ENCODE data around the gene NYNRIN.

NYNRIN gene

DNA sequence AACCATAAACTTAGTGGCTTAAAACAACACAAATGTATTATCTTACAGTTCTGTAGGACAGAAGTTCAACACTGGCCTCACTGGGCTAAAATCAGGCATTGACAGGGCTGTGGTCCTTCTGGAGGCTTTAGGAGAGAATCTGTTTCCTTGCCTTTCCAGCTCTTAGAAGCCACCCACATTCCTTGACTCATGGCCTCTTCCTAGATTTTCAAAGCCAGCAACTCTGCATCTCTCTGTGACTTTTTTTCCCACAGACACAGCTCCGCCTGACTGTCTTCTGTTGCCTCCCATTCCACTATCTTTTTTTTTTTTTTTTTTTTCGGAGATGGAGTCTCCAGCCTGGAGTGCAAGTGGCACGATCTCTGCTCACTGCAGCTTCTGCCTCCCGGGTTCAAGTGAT, 42.6 kb upstream of the NYNRIN start:
- CTCF ChIA-PET = interaction anchor here (0.8 to 3.2 kb wide), 6 partner anchors 10 to 81 kb away, joined by 3 to 16 read pairs (median 4); partner anchors contain the start of genes ADCY4, KHNYN and LTB4R2
- no peak for DNase-seq (ENCODE audit: low read depth, low spot score)
- no peak overlapping the region for H3K4me3 ChIP-seq (ENCODE audit: low read depth, low read length)
- TF ChIP-seq, protein P1, sequence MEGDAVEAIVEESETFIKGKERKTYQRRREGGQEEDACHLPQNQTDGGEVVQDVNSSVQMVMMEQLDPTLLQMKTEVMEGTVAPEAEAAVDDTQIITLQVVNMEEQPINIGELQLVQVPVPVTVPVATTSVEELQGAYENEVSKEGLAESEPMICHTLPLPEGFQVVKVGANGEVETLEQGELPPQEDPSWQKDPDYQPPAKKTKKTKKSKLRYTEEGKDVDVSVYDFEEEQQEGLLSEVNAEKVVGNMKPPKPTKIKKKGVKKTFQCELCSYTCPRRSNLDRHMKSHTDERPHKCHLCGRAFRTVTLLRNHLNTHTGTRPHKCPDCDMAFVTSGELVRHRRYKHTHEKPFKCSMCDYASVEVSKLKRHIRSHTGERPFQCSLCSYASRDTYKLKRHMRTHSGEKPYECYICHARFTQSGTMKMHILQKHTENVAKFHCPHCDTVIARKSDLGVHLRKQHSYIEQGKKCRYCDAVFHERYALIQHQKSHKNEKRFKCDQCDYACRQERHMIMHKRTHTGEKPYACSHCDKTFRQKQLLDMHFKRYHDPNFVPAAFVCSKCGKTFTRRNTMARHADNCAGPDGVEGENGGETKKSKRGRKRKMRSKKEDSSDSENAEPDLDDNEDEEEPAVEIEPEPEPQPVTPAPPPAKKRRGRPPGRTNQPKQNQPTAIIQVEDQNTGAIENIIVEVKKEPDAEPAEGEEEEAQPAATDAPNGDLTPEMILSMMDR (IDR thresholded peaks at IDR 0.05; ENCODE audit: insufficient read depth, low read length, missing control alignments) = no peak
- POLR2A ChIA-PET = interaction anchor here (2.3 kb wide), 1 partner anchor 10 kb away, joined by 7 read pairs; no protein-coding TSS in a partner anchor

DNA sequence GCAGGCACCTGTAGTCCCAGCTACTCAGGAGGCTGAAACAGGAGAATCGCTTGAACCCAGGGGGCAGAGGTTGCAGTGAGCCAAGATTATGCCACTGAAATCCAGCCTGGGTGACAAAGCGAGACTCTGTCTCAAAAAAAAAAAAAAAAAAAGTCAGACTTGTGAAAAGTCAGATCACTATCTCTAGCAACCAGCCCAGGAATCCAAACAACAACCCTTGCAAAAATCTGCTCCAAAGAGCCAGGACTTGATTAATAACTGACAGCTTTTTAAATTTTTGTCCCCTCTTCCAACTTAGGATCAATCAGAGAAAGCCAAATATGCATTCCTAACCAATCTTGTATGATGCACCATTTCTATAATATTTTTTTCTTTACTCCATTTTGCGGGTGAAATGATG, 38.5 kb upstream of the NYNRIN start:
- POLR2A ChIA-PET = no interaction called here
- TF ChIP-seq, protein P1 (IDR thresholded peaks at IDR 0.05; ENCODE audit: insufficient read depth, low read length, missing control alignments) = no peak
- no peak overlapping the region for H3K4me3 ChIP-seq (ENCODE audit: low read depth, low read length)
- DNase-seq (ENCODE audit: low read depth, low spot score) = no peak
- CTCF ChIA-PET = interaction anchor here (0.7 to 7.5 kb wide), 6 partner anchors 9 to 76 kb away, joined by 3 to 79 read pairs (median 22); partner anchors contain the start of genes ADCY4, CBLN3 and KHNYN

DNA sequence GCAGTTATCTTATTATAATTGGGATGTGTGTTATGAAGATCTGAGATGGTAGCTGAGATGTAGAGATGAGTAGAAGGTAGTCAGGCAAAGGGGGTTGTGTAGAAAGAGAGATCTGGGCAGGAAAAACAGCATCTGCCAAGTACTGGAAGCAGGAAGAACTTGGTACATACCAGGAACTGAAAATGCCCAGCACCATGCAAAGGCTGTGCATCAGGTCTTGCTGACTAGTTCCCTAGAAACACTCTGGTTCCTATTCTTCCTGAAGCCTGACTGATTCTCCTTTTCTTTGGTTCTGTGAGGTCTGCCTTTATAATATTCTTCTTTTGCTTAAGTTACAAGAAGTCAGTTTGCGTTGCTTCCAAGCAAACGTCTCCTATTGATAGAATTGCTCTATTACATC, 37.5 kb upstream of the NYNRIN start:
- TF ChIP-seq, protein P1 (IDR thresholded peaks at IDR 0.05; ENCODE audit: insufficient read depth, low read length, missing control alignments) = no peak
- ChIA-PET POLR2A (interaction anchor here (1.1 to 1.4 kb wide), 2 partner anchors 18 to 69 kb away, joined by 6 to 15 read pairs; partner anchors contain the start of genes CBLN3 and KHNYN), CTCF (interaction anchor here (1.0 to 7.5 kb wide), 15 partner anchors 10 to 80 kb away, joined by 3 to 79 read pairs (median 5); partner anchors contain the start of genes ADCY4, CBLN3, CIDEB and KHNYN)
- no peak for DNase-seq (ENCODE audit: low read depth, low spot score)
- no peak overlapping the region for H3K4me3 ChIP-seq (ENCODE audit: low read depth, low read length)

DNA sequence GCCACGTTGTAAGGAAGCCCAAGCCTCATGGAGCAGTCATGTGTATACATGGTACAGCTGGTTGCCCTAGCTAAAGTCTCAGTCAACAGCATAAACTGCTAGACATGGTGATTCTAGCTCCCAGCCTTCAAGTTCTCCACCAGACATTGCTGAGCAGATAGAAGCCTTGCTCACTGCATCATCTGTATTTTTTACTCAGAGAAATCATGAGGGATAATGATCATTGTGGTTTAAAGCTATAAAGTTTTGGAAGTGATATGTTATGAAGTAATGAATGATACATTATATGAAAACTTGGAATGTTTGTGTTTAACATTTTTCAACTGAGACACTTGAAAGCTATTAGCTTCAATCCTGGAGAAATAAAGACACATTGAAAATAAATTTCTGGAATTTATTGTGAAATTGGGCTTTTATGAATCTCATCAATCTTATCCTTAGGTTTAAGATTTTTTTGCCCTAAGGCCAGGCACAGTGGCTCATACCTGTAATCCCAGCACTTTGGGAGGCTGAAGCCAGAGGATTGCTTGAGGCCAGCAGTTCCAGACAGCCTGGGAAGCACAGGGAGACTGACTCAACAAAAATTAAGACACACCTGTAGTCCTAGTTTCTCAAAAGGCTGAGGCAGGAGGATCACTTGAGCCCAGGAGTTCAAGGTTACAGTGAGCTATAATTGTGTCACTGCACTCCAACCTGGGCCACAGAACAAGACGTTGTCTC, 36.4 kb upstream of the NYNRIN start:
- ChIA-PET POLR2A (interaction anchor here (0.9 to 1.4 kb wide), 3 partner anchors 17 to 68 kb away, joined by 3 to 15 read pairs (median 6); partner anchors contain the start of genes CBLN3 and KHNYN), CTCF (interaction anchor here (0.8 to 7.5 kb wide), 18 partner anchors 11 to 79 kb away, joined by 3 to 79 read pairs (median 5); partner anchors contain the start of genes ADCY4, CBLN3, CIDEB and KHNYN)
- no peak overlapping the region for H3K4me3 ChIP-seq (ENCODE audit: low read depth, low read length)
- TF ChIP-seq, protein P1 (IDR thresholded peaks at IDR 0.05; ENCODE audit: insufficient read depth, low read length, missing control alignments) = no peak
- peak; percentile 90 for DNase-seq (ENCODE audit: low read depth, low spot score)

DNA sequence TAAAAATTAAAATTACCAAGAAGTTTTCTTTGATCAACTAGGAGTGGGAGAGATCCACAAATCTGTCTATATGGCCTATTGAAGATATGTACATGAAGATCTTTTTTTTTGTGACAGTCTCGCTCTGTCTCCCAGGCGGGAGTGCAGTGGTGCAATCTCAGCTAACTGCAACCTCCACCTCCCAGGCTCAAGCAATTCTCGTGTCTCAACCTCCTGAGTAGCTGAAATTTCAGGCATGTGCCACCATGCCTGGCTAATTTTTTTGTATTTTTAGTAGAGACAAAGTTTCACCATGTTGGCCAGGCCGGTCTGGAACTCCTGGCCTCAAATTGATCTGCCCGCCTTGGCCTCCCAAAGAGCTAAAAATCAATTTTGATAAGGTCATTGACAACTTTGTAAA, 35.4 kb upstream of the NYNRIN start:
- no peak overlapping the region for H3K4me3 ChIP-seq (ENCODE audit: low read depth, low read length)
- POLR2A ChIA-PET = no interaction called here
- TF ChIP-seq, protein P1 (IDR thresholded peaks at IDR 0.05; ENCODE audit: insufficient read depth, low read length, missing control alignments) = no peak
- no peak for DNase-seq (ENCODE audit: low read depth, low spot score)
- CTCF ChIA-PET = interaction anchor here (0.7 to 7.5 kb wide), 7 partner anchors 12 to 73 kb away, joined by 3 to 79 read pairs (median 18); partner anchors contain the start of genes ADCY4, CBLN3, CIDEB and KHNYN

DNA sequence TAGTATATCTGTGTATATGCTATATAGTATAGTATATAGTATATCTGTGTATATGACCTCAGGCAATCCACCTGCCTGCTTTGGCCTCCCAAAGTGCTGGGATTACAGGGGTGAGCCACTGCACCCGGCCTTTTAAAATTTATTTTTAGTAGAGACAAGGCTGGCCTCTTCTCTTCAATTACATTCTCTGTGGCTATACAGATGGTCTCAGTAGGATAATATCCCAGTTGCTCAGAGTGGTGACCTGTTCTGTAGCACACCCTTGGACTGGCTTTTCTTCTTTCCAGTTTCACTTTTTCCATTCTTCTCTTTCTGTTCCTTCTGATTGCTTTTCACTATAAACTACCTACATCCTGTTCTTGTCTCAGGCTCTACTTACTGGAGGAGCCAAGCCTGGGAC, 34.0 kb upstream of the NYNRIN start:
- ChIA-PET POLR2A (interaction anchor here (0.9 to 2.3 kb wide), 2 partner anchors 66 to 77 kb away, joined by 4 to 32 read pairs; partner anchors contain the start of genes CBLN3, KHNYN and SDR39U1), CTCF (interaction anchor here (0.7 to 2.3 kb wide), 22 partner anchors 8 to 77 kb away, joined by 3 to 83 read pairs (median 8); partner anchors contain the start of genes ADCY4, CBLN3, CIDEB and KHNYN)
- no peak for DNase-seq (ENCODE audit: low read depth, low spot score)
- H3K4me3 ChIP-seq (ENCODE audit: low read depth, low read length) = no peak overlapping the region
- TF ChIP-seq, protein P1 (IDR thresholded peaks at IDR 0.05; ENCODE audit: insufficient read depth, low read length, missing control alignments) = no peak

Measured in AG04449 (cell line).